IMR-90 (cell line): ENCODE data around the gene BAIAP2L1. TPM values are rescaled to one million over a fixed set of nuclear protein-coding genes. Genes with fewer than 3 reads are reported as not detected.

Experiments
- ATAC-seq: fragments of 200-7000 bp; cut with Tn5 transposase; 2 replicates; pipeline ENCODE4 v1.9.1; 2020; ENCODE audit warnings: low read depth, mild to moderate bottlenecking, moderate library complexity
- BruUV-seq: library from RNA; stranded (reverse); fragments of 400-500 nt; replicated peaks from 2 replicates; lab custom pipeline; 2021; lab: Mats Ljungman, UMichigan
- CTCF ChIA-PET: fragments of 300-600 bp; formaldehyde crosslinking; extraction: SDS; loops from one replicate; lab custom pipeline; 2021; ENCODE audit warnings: antibody characterized with exemption; lab: Yijun Ruan, JAX
- POLR2A ChIA-PET: fragments of 300-600 bp; sonication (Branson Sonifier 250); formaldehyde crosslinking; loops from one replicate; lab custom pipeline; 2022; ENCODE audit warnings: antibody characterized with exemption; ENCODE audit not compliant: unreplicated experiment; lab: Charles Lee
- DNase-seq: peaks from one replicate; pipeline ENCODE4 v3.0.0; 2013
- H2AFZ ChIP-seq: replicated peaks from 2 replicates; pipeline ENCODE3; 2013; ENCODE audit warnings: low read length, mild to moderate bottlenecking; ENCODE audit not compliant: poor library complexity
- H2AK5ac ChIP-seq: 2 replicates; pipeline ENCODE4 v1.6.1; 2013; ENCODE audit warnings: low read depth, low read length, inconsistent platforms
- H2AK9ac ChIP-seq: replicated peaks from 2 replicates; pipeline ENCODE3; 2013; ENCODE audit warnings: mild to moderate bottlenecking, low read depth, low read length, moderate library complexity; ENCODE audit not compliant: poor library complexity
- H2BK120ac ChIP-seq: 2 replicates; pipeline ENCODE4 v1.6.1; 2013; ENCODE audit warnings: low read depth, low read length, inconsistent platforms
- H2BK15ac ChIP-seq: 3 replicates; pipeline ENCODE4 v1.6.1; 2013; ENCODE audit warnings: low read depth, low read length, inconsistent platforms
- H2BK20ac ChIP-seq: 2 replicates; pipeline ENCODE4 v1.6.1; 2013; ENCODE audit warnings: low read depth, mild to moderate bottlenecking, inconsistent platforms, low read length, moderate library complexity
- H2BK5ac ChIP-seq: 2 replicates; pipeline ENCODE4 v1.6.1; 2013; ENCODE audit warnings: mild to moderate bottlenecking, low read depth, low read length, inconsistent platforms; ENCODE audit not compliant: poor library complexity, severe bottlenecking
- H3K14ac ChIP-seq: replicated peaks from 2 replicates; pipeline ENCODE4 v1.6.1; 2013; ENCODE audit warnings: low read depth, low read length, inconsistent platforms
- H3K18ac ChIP-seq: 2 replicates; pipeline ENCODE4 v1.6.1; 2013; ENCODE audit warnings: low read depth, low read length, control low read depth
- H3K23ac ChIP-seq: 2 replicates; pipeline ENCODE4 v1.6.1; 2013; ENCODE audit warnings: low read depth, low read length, inconsistent platforms
- H3K27ac ChIP-seq: 2 replicates; pipeline ENCODE4 v1.5.1; 2013; ENCODE audit warnings: mild to moderate bottlenecking, control low read depth, low read length; ENCODE audit not compliant: insufficient read depth
- H3K27me3 ChIP-seq: 2 replicates; pipeline ENCODE4 v1.6.1; 2013; ENCODE audit warnings: low read length; ENCODE audit not compliant: control insufficient read depth, insufficient read depth
- H3K36me3 ChIP-seq: 2 replicates; pipeline ENCODE4 v1.6.1; 2013; ENCODE audit warnings: low read length, mixed read lengths; ENCODE audit not compliant: control insufficient read depth, insufficient read depth
- H3K4ac ChIP-seq: 2 replicates; pipeline ENCODE4 v1.6.1; 2013; ENCODE audit warnings: low read depth, low read length, inconsistent platforms
- H3K4me1 ChIP-seq: 2 replicates; pipeline ENCODE4 v1.6.1; 2013; ENCODE audit warnings: low read length, mixed read lengths; ENCODE audit not compliant: control insufficient read depth, insufficient read depth
- H3K4me2 ChIP-seq: 2 replicates; pipeline ENCODE4 v1.6.1; 2013; ENCODE audit warnings: low read depth, mild to moderate bottlenecking, control low read depth, low read length, moderate library complexity
- H3K4me3 ChIP-seq: 2 replicates; pipeline ENCODE4 v1.5.1; 2013; ENCODE audit warnings: low read depth, mild to moderate bottlenecking, control low read depth, low read length, moderate library complexity; ENCODE audit not compliant: insufficient read depth
- H3K56ac ChIP-seq: 2 replicates; pipeline ENCODE4 v1.6.1; 2013; ENCODE audit warnings: low read length, inconsistent platforms; ENCODE audit not compliant: insufficient read depth; ENCODE audit errors: extremely low read depth
- H3K79me1 ChIP-seq, 2 experiments: 2 replicates each; pipeline ENCODE4 v1.6.1; 2013; ENCODE audit warnings: low read length in 2 of 2, inconsistent platforms in 1 of 2, low read depth in 1 of 2
- H3K9ac ChIP-seq: 2 replicates; pipeline ENCODE4 v1.6.1; 2013; ENCODE audit warnings: low read depth, low read length, control low read depth
- H3K9me1 ChIP-seq: 2 replicates; pipeline ENCODE4 v1.6.1; 2013; ENCODE audit warnings: low read length, inconsistent platforms; ENCODE audit not compliant: insufficient read depth
- H3K9me3 ChIP-seq: 2 replicates; pipeline ENCODE4 v1.6.1; 2013; ENCODE audit warnings: low read length; ENCODE audit not compliant: control insufficient read depth, insufficient read depth
- H4K20me1 ChIP-seq: 2 replicates; pipeline ENCODE4 v1.6.1; 2013; ENCODE audit warnings: low read length, inconsistent platforms; ENCODE audit not compliant: insufficient read depth
- H4K5ac ChIP-seq: 2 replicates; pipeline ENCODE4 v1.6.1; 2013; ENCODE audit warnings: mild to moderate bottlenecking, low read depth, low read length, control low read depth
- H4K8ac ChIP-seq, 2 experiments: 2 replicates each; pipeline ENCODE4 v1.6.1; 2013; ENCODE audit warnings: low read depth in 2 of 2, low read length in 2 of 2, control low read depth in 1 of 2, inconsistent platforms in 1 of 2
- H4K91ac ChIP-seq: 2 replicates; pipeline ENCODE4 v1.6.1; 2013; ENCODE audit warnings: low read depth, low read length, inconsistent platforms; ENCODE audit not compliant: insufficient read depth
- BHLHE40 ChIP-seq: fragments of 150-350 bp; IDR thresholded peaks from 2 replicates; pipeline ENCODE4 v1.6.1; 2016; ENCODE audit warnings: mild to moderate bottlenecking, low read depth, low read length
- CEBPB ChIP-seq: IDR thresholded peaks from 2 replicates; pipeline ENCODE4 v1.6.1; 2012; ENCODE audit warnings: low read depth, low read length, improper control_type of control experiment
- CHD1 ChIP-seq: IDR thresholded peaks from 2 replicates; pipeline ENCODE4 v1.6.1; 2012; ENCODE audit warnings: low read depth, low read length, improper control_type of control experiment
- FOS ChIP-seq: fragments of 150-350 bp; IDR thresholded peaks from 2 replicates; pipeline ENCODE4 v1.6.1; 2016; ENCODE audit warnings: low read depth, low read length
- MAFK ChIP-seq: IDR thresholded peaks from 2 replicates; pipeline ENCODE4 v1.6.1; 2012; ENCODE audit warnings: low read depth, low read length, improper control_type of control experiment
- MAZ ChIP-seq: IDR thresholded peaks from 2 replicates; pipeline ENCODE4 v1.6.1; 2012; ENCODE audit warnings: low read depth, mild to moderate bottlenecking, low read length, improper control_type of control experiment, moderate library complexity, borderline replicate concordance
- MXI1 ChIP-seq: IDR thresholded peaks from 2 replicates; pipeline ENCODE4 v1.6.1; 2012; ENCODE audit warnings: low read depth, mild to moderate bottlenecking, low read length, moderate library complexity, borderline replicate concordance
- NFE2L2 ChIP-seq: fragments of 150-350 bp; IDR thresholded peaks from 2 replicates; pipeline ENCODE4 v1.6.1; 2016; ENCODE audit warnings: low read depth, mild to moderate bottlenecking, low read length
- POLR2A ChIP-seq: IDR thresholded peaks from 2 replicates; pipeline ENCODE4 v1.6.1; 2012; ENCODE audit warnings: mild to moderate bottlenecking, low read depth, low read length
- RAD21 ChIP-seq: IDR thresholded peaks from 2 replicates; pipeline ENCODE4 v1.6.1; 2012; ENCODE audit warnings: low read length, improper control_type of control experiment
- RCOR1 ChIP-seq: IDR thresholded peaks from 2 replicates; pipeline ENCODE4 v1.6.1; 2012; ENCODE audit warnings: mild to moderate bottlenecking, low read length, improper control_type of control experiment; ENCODE audit not compliant: insufficient replicate concordance
- RFX5 ChIP-seq: IDR thresholded peaks from 2 replicates; pipeline ENCODE4 v1.8.0; 2012; ENCODE audit warnings: low read depth, mild to moderate bottlenecking, low read length, moderate library complexity
- SMC3 ChIP-seq: fragments of 150-350 bp; IDR thresholded peaks from 2 replicates; pipeline ENCODE4 v1.6.1; 2016; ENCODE audit warnings: low read depth, mild to moderate bottlenecking, antibody characterized with exemption, low read length, moderate library complexity
- WGBS, 2 experiments: methylation state at CpG; one replicate each; pipeline versions ENCODE4 v1.1.5 to v1.1.7; 2013; ENCODE audit warnings: missing lambda C conversion rate in 2 of 2; ENCODE audit not compliant: insufficient read length in 1 of 2; ENCODE audit errors: extremely low coverage in 2 of 2; 5-methylcytosine and 5-hydroxymethylcytosine counted together
- dilution Hi-C: fragments of 300-500 bp; cut with HindIII; formaldehyde crosslinking; loops from one replicate; pipeline ENCODE4 v1.14.3; 2018; ENCODE audit warnings: low sequenced_read_pairs; ENCODE audit not compliant: unreplicated experiment
- in situ Hi-C: fragments of 300-500 bp; cut with MboI; formaldehyde crosslinking; loops from 3 replicates; pipeline ENCODE4 v1.14.3; 2019; ENCODE audit warnings: low sequenced_read_pairs, inconsistent platforms, mixed read lengths
- intact Hi-C: fragments of 100-400 bp; cut with micrococcal nuclease; formaldehyde crosslinking; loops from 2 replicates; pipeline ENCODE4 v1.10.0; 2022
- polyA plus RNA-seq, 3 experiments: library from polyadenylated mRNA; depleted of rRNA; stranded (reverse); fragments of >200 nt; gene quantifications; 2 replicates each; pipeline ENCODE4 v1.2.3, GENCODE V29; 2012; ENCODE audit warnings: low replicate concordance in 1 of 3
- total RNA-seq: library from RNA; depleted of rRNA; stranded (reverse); fragments of >200 nt; gene quantifications from 2 replicates; pipeline ENCODE4 v1.2.3, GENCODE V29; 2012
- TF ChIP-seq, protein P1 (sequence below): conservative IDR thresholded peaks from 2 replicates; pipeline ENCODE4 v1.5.1; 2012; ENCODE audit warnings: mild to moderate bottlenecking, low read depth, low read length, improper control_type of control experiment
- TF ChIP-seq, protein P2 (sequence below): fragments of 150-350 bp; IDR thresholded peaks from 2 replicates; pipeline ENCODE4 v1.6.1; 2017; ENCODE audit warnings: mild to moderate bottlenecking, antibody characterized with exemption, low read length, low read depth
- TF ChIP-seq, protein P3 (sequence below): fragments of 150-350 bp; IDR thresholded peaks from 2 replicates; pipeline ENCODE4 v1.6.1; 2016; ENCODE audit warnings: low read depth, mild to moderate bottlenecking, low read length, moderate library complexity, borderline replicate concordance

Gene BAIAP2L1
- total and polyA plus RNA-seq, 2 of the 4 experiments (the other 2 are of a cell fraction) = 2.2 to 6.0 TPM

DNA sequence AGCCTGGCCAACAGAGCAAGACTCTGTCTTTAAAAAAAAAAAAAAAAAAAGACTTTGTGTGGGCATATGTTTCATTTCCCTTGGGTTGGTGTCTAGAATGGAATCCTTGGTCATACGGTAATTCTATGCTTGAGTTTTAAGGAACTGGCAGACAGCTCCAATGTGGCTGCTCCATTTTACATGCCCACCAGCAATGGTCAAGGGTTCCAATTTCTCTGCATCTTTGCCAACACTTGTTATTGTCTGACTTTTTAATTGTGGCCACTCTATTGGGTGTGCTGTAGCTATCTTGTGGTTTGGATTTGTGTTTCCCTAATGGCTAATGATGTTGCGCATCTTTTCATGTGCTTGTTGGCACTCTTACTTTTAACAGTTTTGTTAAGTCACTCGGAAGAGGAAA, 61.8 kb downstream of the BAIAP2L1 start:
- H3K4me1 ChIP-seq = peaks cover 5% of the 10 kb centered on the region; the same call in 1 of the 2 replicates
- intact Hi-C loops (no loop called here), in situ Hi-C loops (no loop called here), dilution Hi-C loops (no loop called here)
- no peak overlapping the region for H3K14ac ChIP-seq
- no peak overlapping the region for H2AK9ac ChIP-seq
- H4K20me1 ChIP-seq = no peaks in the 10 kb centered on the region
- no peak overlapping the region for H4K91ac ChIP-seq
- no peak overlapping the region for H2BK15ac ChIP-seq
- TF ChIP-seq CHD1 (no peak), POLR2A (no peak), MXI1 (no peak), CEBPB (no peak), RCOR1 (no peak), SMC3 (no peak), NFE2L2 (no peak), MAZ (no peak), RFX5 (no peak), FOS (no peak), RAD21 (no peak), BHLHE40 (no peak), MAFK (no peak)
- TF ChIP-seq, protein P1, sequence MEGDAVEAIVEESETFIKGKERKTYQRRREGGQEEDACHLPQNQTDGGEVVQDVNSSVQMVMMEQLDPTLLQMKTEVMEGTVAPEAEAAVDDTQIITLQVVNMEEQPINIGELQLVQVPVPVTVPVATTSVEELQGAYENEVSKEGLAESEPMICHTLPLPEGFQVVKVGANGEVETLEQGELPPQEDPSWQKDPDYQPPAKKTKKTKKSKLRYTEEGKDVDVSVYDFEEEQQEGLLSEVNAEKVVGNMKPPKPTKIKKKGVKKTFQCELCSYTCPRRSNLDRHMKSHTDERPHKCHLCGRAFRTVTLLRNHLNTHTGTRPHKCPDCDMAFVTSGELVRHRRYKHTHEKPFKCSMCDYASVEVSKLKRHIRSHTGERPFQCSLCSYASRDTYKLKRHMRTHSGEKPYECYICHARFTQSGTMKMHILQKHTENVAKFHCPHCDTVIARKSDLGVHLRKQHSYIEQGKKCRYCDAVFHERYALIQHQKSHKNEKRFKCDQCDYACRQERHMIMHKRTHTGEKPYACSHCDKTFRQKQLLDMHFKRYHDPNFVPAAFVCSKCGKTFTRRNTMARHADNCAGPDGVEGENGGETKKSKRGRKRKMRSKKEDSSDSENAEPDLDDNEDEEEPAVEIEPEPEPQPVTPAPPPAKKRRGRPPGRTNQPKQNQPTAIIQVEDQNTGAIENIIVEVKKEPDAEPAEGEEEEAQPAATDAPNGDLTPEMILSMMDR = no peak
- TF ChIP-seq, protein P2, sequence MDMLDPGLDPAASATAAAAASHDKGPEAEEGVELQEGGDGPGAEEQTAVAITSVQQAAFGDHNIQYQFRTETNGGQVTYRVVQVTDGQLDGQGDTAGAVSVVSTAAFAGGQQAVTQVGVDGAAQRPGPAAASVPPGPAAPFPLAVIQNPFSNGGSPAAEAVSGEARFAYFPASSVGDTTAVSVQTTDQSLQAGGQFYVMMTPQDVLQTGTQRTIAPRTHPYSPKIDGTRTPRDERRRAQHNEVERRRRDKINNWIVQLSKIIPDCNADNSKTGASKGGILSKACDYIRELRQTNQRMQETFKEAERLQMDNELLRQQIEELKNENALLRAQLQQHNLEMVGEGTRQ = no peak
- TF ChIP-seq, protein P3, sequence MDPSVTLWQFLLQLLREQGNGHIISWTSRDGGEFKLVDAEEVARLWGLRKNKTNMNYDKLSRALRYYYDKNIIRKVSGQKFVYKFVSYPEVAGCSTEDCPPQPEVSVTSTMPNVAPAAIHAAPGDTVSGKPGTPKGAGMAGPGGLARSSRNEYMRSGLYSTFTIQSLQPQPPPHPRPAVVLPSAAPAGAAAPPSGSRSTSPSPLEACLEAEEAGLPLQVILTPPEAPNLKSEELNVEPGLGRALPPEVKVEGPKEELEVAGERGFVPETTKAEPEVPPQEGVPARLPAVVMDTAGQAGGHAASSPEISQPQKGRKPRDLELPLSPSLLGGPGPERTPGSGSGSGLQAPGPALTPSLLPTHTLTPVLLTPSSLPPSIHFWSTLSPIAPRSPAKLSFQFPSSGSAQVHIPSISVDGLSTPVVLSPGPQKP = no peak
- H4K5ac ChIP-seq = no peak overlapping the region
- no peak overlapping the region for H3K56ac ChIP-seq
- H3K4me2 ChIP-seq = no peak overlapping the region
- no peak overlapping the region for H2AFZ ChIP-seq
- H4K8ac ChIP-seq = no peak overlapping the region
- H2AK5ac ChIP-seq = no peak overlapping the region
- H3K23ac ChIP-seq = no peak overlapping the region
- POLR2A ChIA-PET = no interaction called here
- no peaks in the 10 kb centered on the region for H3K36me3 ChIP-seq
- H3K18ac ChIP-seq = no peak overlapping the region
- no peak overlapping the region for H2BK120ac ChIP-seq
- no peak overlapping the region for H3K4me3 ChIP-seq
- no peak overlapping the region for H2BK20ac ChIP-seq
- H3K4ac ChIP-seq = no peak overlapping the region
- BruUV-seq = no TSS peak
- peaks cover 1% of the 10 kb centered on the region; the same call in 1 of the 2 replicates for H3K9me3 ChIP-seq
- CTCF ChIA-PET = no interaction called here
- H3K9ac ChIP-seq = no peak overlapping the region
- DNase-seq (no peak), ATAC-seq (no peak)
- no peaks in the 10 kb centered on the region for H3K9me1 ChIP-seq
- H2BK5ac ChIP-seq = no peak overlapping the region
- H3K27ac ChIP-seq = no peak overlapping the region
- H3K27me3 ChIP-seq = no peaks in the 10 kb centered on the region
- H3K79me1 ChIP-seq = peaks cover 3 to 19% of the 10 kb centered on the region in 2 experiments; a peak in 2 of 4 replicates
- WGBS, 2 experiments = no CpG with 5 or more reads among the region's 3 CpGs
